Measurements from ENCODE around the gene SLC16A9. TPM values are rescaled to one million over a fixed set of nuclear protein-coding genes. Genes with fewer than 3 reads are reported as not detected.

SLC16A9 gene
- total and polyA plus RNA-seq, 12 donors = 0.12 to 3.3 (median 2.0) TPM

GRCh38 chr10:59680199-59680598 is 29.5 kb downstream of the SLC16A9 start:
- 90% methylated on average over 1 of the region's 1 CpG for WGBS, 2 donors
- no peak for DNase-seq
- Histone ChIP-seq H3K4me3 (no peak overlapping the region), H3K27me3 (no peaks in the 10 kb centered on the region), H3K36me3 (peaks cover 0 to 7% (median 0%) of the 10 kb centered on the region in 9 donors), H3K4me1 (no peaks in the 10 kb centered on the region), H3K27ac (no peak overlapping the region), H3K9me3 (no peaks in the 10 kb centered on the region)
- TF ChIP-seq, protein P1, sequence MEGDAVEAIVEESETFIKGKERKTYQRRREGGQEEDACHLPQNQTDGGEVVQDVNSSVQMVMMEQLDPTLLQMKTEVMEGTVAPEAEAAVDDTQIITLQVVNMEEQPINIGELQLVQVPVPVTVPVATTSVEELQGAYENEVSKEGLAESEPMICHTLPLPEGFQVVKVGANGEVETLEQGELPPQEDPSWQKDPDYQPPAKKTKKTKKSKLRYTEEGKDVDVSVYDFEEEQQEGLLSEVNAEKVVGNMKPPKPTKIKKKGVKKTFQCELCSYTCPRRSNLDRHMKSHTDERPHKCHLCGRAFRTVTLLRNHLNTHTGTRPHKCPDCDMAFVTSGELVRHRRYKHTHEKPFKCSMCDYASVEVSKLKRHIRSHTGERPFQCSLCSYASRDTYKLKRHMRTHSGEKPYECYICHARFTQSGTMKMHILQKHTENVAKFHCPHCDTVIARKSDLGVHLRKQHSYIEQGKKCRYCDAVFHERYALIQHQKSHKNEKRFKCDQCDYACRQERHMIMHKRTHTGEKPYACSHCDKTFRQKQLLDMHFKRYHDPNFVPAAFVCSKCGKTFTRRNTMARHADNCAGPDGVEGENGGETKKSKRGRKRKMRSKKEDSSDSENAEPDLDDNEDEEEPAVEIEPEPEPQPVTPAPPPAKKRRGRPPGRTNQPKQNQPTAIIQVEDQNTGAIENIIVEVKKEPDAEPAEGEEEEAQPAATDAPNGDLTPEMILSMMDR (IDR thresholded peaks at IDR 0.05) = no peak
- intact Hi-C loops (cut with DNase I) = no loop called here
- ATAC-seq = no peak

DNA sequence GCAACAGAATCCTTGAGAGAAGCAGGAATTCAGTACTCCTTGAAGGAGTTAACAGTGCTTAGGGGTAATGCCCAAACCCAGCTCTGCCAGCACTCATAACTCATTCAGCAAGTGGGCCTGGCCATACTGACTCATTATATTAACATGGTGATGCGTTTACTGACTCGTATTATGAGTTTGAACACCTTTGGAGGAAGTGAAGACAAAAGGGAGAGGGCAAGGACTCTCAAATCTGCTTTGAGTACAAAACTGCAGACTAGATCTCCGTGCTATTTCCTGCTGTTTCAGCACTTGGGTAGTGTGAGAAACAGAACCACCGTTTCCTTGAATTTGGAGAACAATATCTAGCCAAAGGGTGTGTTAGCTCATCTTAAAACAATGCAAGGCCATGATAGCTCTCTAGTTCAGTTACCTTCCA is 30.8 kb downstream of the SLC16A9 start:
- intact Hi-C loops (cut with DNase I) = no loop called here
- H3K27me3 ChIP-seq = no peaks in the 10 kb centered on the region
- TF ChIP-seq, protein P1 (IDR thresholded peaks at IDR 0.05) = no peak
- H3K36me3 ChIP-seq = peaks cover 0 to 6% (median 0%) of the 10 kb centered on the region in 9 donors
- H3K27ac ChIP-seq = no peak overlapping the region
- ATAC-seq (no peak), DNase-seq (no peak)
- 51 to 62% methylated on average over 4 of the region's 4 CpGs for WGBS, 2 donors
- H3K4me1 ChIP-seq = peaks cover 0 to 5% (median 0%) of the 10 kb centered on the region in 9 donors
- H3K9me3 ChIP-seq = no peaks in the 10 kb centered on the region
- no peak overlapping the region for H3K4me3 ChIP-seq

DNA sequence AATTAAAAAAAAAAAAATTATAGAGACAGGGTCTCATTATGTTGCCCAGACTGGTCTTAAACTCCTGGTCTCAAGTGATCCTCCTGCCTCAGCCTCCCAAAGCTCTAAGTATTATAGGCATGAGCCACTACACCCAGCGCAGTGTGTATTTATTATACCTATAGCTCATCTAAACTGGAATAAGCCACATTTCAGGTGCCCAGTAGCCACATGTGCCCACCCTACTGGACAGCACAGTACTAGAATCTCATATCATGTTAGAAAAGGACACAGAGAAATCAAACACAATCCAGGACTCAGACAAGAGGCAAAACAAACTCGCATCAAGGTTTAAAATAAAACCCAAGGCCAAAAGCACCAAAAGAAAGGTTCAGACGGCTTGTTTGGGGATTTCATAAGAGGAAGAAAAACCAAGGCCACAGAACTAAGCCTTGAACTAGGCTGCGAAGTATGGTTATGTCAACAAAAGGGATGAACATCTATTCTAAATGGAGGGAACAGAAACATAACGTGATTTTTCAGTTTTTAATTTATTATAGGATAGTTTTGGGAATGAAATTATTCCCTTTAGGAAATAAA is 32.3 kb downstream of the SLC16A9 start:
- no peaks in the 10 kb centered on the region for H3K9me3 ChIP-seq
- DNase-seq (no peak), ATAC-seq (no peak)
- intact Hi-C loops (cut with DNase I) = no loop called here
- H3K4me1 ChIP-seq = peaks cover 0 to 5% (median 0%) of the 10 kb centered on the region in 9 donors
- H3K36me3 ChIP-seq = peaks cover 0 to under 1% (median 0%) of the 10 kb centered on the region in 9 donors
- no peak overlapping the region for H3K27ac ChIP-seq
- TF ChIP-seq, protein P1 (IDR thresholded peaks at IDR 0.05) = no peak
- no peaks in the 10 kb centered on the region for H3K27me3 ChIP-seq
- 89 to 92% methylated on average over 5 of the region's 5 CpGs for WGBS, 2 donors
- H3K4me3 ChIP-seq = no peak overlapping the region

DNA sequence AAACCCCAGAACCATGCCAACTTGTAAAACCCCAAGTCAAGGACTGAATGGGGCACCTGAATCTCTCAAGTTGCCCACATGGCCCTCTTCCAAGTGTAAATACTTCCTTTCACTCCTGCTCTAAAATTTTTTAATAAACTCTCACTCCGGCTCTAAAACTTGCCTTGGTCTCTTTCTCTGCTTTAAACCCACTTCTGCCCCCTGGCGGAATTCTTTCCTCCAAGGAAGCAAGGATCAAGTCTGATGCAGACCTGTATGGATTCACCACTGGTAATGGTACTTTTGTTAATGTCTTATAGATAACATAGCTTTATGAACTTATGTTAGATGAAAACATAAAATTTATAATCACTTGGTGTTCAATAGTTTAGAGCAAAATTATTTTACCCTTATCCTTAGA is 33.8 kb downstream of the SLC16A9 start:
- intact Hi-C loops (cut with DNase I) = no loop called here
- Histone ChIP-seq H3K36me3 (peaks cover 0 to 4% (median 0%) of the 10 kb centered on the region in 9 donors), H3K27ac (no peak overlapping the region), H3K4me3 (no peak overlapping the region), H3K4me1 (peaks cover 0 to 5% (median 0%) of the 10 kb centered on the region in 9 donors), H3K9me3 (no peaks in the 10 kb centered on the region), H3K27me3 (no peaks in the 10 kb centered on the region)
- DNase-seq (no peak), ATAC-seq (no peak)
- WGBS, 2 donors = 78 to 80% methylated on average over 2 of the region's 2 CpGs
- TF ChIP-seq, protein P1 (IDR thresholded peaks at IDR 0.05) = no peak
